ENCODE results near the gene TMEM181.
"Not testable (repeated sequence)": the region's sequence is repeated elsewhere in the genome, so short reads cannot be mapped to it uniquely, and the experiment has no call there.

Gene TMEM181

DNA sequence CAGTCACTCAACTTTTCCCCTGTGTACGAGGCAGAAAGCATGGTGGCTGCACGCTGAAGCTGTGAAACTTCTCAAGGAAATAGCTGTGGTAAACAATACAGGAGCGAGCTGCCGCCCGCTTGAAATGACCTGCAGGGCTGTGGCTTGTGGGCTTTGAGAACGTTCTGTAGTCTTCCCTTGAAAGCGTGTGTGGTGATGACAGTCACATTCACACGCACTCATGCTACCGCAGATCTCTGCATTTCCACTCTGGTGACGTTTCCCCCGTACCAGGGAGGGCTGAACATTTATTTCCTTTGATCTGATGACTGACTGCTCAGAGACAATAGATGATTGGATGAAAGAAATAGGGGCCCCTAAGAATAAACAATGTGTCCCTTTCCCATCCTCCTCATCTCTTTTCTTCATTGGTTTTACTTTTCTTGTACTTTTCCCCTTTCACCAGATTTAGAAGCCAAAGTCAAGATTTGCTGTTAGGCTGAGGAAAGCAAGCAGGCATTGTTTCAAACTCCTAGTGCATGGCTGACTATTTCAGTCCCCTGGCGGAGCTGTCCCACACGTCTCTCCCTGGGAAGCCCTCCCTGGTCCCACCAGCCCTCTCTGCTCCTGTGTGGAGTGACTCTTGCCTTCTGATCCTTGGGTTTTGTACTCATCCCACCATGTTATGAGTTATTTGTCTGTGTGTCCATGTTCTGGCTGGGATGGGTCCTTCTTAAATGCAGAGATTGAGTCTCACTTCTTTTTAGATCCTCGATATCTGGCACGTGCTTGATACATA lies 93.9 kb downstream of the TMEM181 start:
- no peak for TF ChIP-seq CTCF (IDR thresholded peaks at IDR 0.05; ENCODE audit: insufficient read depth, missing control alignments)
- DNase-seq (ENCODE audit: insufficient read length, low spot score) (no peak), FAIRE-seq (no peak)

- no peak for TF ChIP-seq CTCF (IDR thresholded peaks at IDR 0.05; ENCODE audit: insufficient read depth, missing control alignments)
- FAIRE-seq (no peak), DNase-seq (ENCODE audit: insufficient read length, low spot score) (no peak)
These were observed 94.6 kb downstream of the TMEM181 start for GRCh38 chr6:158654498-158654897.

- DNase-seq (ENCODE audit: insufficient read length, low spot score), result no peak
- TF ChIP-seq CTCF (IDR thresholded peaks at IDR 0.05; ENCODE audit: insufficient read depth, missing control alignments), result no peak
- no peak for FAIRE-seq
These were observed 95.1 kb downstream of the TMEM181 start for GRCh38 chr6:158654960-158655489.

- FAIRE-seq, result no peak
- no peak for DNase-seq (ENCODE audit: insufficient read length, low spot score)
- no peak for TF ChIP-seq CTCF (IDR thresholded peaks at IDR 0.05; ENCODE audit: insufficient read depth, missing control alignments)
These were observed 95.9 kb downstream of the TMEM181 start for GRCh38 chr6:158655569-158656450.

DNA sequence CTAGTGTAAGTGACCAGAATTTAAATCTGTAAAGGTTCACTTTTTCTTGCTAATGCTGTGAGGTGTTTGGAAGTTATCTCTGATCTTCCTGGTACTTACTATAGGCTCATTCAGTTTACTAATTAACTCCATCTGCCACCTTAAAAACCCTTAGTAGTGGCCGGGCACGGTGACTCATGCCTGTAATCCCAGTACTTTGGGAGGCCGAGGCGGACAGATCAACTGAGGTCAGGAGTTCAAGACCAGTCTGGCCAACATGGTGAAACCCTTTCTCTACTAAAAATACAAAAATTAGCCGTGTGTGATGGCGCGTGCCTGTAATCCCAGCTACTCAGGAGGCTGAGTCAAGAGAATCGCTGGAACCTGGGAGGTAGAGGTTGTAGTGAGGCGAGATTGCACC lies 97.1 kb downstream of the TMEM181 start:
- not testable (repeated sequence) for FAIRE-seq

DNA sequence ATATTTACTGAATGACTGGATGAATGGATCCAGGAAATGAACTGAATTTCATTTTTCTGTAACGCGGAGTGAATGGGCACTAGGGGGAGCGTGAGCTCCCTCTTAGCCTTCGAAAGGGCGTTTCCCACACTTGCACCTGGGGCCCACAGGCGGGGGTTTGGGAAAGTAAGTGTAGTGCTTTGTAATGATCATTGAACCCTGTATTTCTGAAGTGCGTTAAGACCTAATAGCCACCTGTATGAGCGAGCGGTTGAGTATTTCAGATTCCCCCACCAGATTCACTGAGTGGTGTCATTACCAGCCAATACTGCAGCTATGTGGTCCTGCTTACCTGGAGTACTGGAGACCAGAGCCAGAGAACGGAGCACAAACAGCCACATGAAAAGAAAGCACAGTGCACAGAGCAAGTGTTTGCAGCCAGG lies 100.5 kb downstream of the TMEM181 start:
- DNase-seq (ENCODE audit: insufficient read length, low spot score) (no peak), FAIRE-seq (no peak)
- TF ChIP-seq CTCF (IDR thresholded peaks at IDR 0.05; ENCODE audit: insufficient read depth, missing control alignments), result peak; percentile 37

More for the DNA sequence above, 97.1 kb downstream of the TMEM181 start:
- not testable (repeated sequence) for DNase-seq (ENCODE audit: insufficient read length, low spot score)

- DNase-seq (ENCODE audit: insufficient read length, low spot score) (no peak), FAIRE-seq (no peak)
- no peak for TF ChIP-seq CTCF (IDR thresholded peaks at IDR 0.05; ENCODE audit: insufficient read depth, missing control alignments)
These were observed 101.3 kb downstream of the TMEM181 start for GRCh38 chr6:158661156-158661685.

Measured in D721Med (cell line).